ENCODE data around the gene CABP1.

The CABP1 gene

DNA sequence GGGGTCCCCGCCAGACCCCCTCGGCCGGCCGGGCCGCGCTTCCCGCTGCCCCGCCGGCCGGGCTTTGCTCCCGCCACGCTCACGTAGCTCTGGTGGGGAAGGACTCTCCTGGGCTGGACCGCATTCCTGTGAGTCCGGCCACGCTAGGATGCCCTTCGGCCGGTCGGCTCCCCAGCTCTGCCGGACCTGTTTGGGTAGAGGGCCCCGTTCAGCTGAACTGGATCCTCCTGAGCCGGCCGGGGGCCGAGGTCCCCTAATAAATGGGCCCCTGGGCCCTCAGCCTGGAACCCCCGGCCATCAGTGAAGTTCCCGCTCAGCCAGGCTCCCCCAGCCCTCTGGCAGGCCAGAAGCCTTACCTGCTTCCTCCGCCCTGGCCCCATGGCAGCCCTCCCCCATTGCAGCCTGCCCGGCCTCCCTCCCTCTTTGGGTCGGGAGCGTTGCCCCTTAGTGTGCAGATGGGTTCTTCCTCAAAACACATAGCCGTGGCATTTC, 70.4 kb downstream of the CABP1 start:
- DNase-seq (ENCODE audit: low read depth): no peak
- H3K4me3 ChIP-seq (ENCODE audit: control insufficient read depth, low read depth, low read length): peak overlapping the region; percentile 76
- TF ChIP-seq CTCF (conservative IDR thresholded peaks at IDR 0.05; ENCODE audit: control insufficient read depth, insufficient read depth, low read depth, low read length): no peak

DNA sequence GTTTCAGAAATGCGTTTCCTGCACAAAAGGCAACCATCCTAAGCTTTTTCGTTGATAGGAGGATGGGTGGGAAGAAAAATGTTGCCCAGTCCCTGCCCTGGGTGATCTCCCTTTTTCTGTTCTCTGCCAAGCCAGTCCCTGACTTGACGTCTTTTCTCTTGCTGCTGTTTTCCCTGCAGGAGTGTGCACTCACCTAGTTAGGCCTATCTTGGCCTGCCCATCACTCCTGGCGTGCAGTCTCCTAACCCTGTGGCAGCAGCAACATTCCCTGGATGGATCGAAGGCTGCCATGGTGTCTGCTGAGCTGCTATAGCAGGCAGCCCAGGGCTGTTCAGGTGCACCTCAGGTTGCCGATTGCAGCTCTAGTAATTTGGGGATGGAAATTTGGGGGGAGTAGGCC, 71.0 kb downstream of the CABP1 start:
- peak overlapping the region; percentile 76 for H3K4me3 ChIP-seq (ENCODE audit: control insufficient read depth, low read depth, low read length)
- no peak for DNase-seq (ENCODE audit: low read depth)
- no peak for TF ChIP-seq CTCF (conservative IDR thresholded peaks at IDR 0.05; ENCODE audit: control insufficient read depth, insufficient read depth, low read depth, low read length)

DNA sequence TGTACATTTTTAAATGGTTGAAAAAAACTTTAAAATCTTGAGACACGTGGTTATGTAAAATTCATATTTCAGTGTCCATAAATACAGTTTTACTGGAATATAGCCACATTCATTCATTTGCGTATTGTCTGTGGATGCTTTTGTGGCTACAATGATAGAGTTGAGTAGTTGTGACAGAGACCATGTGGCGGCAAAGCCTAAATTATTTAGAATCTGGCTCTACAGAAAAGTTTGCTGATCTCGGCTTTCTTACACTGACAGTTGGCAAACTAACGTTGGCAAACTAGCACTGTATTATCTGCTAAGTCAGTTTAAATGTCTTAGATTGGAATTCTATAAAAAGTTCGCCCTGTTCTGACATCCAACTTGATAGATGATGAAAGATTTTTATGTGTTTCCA, 72.2 kb downstream of the CABP1 start:
- no peak for TF ChIP-seq CTCF (conservative IDR thresholded peaks at IDR 0.05; ENCODE audit: control insufficient read depth, insufficient read depth, low read depth, low read length)
- no peak for DNase-seq (ENCODE audit: low read depth)
- H3K4me3 ChIP-seq (ENCODE audit: control insufficient read depth, low read depth, low read length): no peak overlapping the region

GRCh38 chr12:120713861-120714482, 73.5 kb downstream of the CABP1 start:
- peak; percentile 86 for TF ChIP-seq CTCF (conservative IDR thresholded peaks at IDR 0.05; ENCODE audit: control insufficient read depth, insufficient read depth, low read depth, low read length)
- DNase-seq (ENCODE audit: low read depth): peak; percentile 81
- H3K4me3 ChIP-seq (ENCODE audit: control insufficient read depth, low read depth, low read length): no peak overlapping the region
